Osteoblast (primary cell): ENCODE measurements around the gene ZNF519. TPM values are rescaled to one million over a fixed set of nuclear protein-coding genes. Genes with fewer than 3 reads are reported as not detected.

Experiments used
- DNase-seq: peaks from one replicate; pipeline ENCODE4 v3.0.0; 2011; ENCODE audit warnings: low spot score, mixed read lengths; ENCODE audit not compliant: insufficient read length; ENCODE audit errors: missing footprints
- H2AFZ ChIP-seq: 2 replicates; pipeline ENCODE4 v1.6.0; 2011; ENCODE audit warnings: mild to moderate bottlenecking, low read length
- H3K27ac ChIP-seq: 2 replicates; pipeline ENCODE4 v1.5.1; 2011; ENCODE audit warnings: mild to moderate bottlenecking, low read depth, low read length, moderate library complexity
- H3K27me3 ChIP-seq: 2 replicates; pipeline ENCODE4 v1.6.0; 2012; ENCODE audit warnings: mild to moderate bottlenecking, control low read depth, inconsistent platforms, low read length, moderate library complexity; ENCODE audit not compliant: insufficient read depth
- H3K36me3 ChIP-seq: 2 replicates; pipeline ENCODE4 v1.5.1; 2011; ENCODE audit warnings: mild to moderate bottlenecking, low read length, control low read depth, moderate library complexity; ENCODE audit not compliant: insufficient read depth
- H3K4me1 ChIP-seq: 2 replicates; pipeline ENCODE4 v1.5.1; 2011; ENCODE audit warnings: mild to moderate bottlenecking, low read length, control low read depth, moderate library complexity; ENCODE audit not compliant: insufficient read depth
- H3K4me2 ChIP-seq: 2 replicates; pipeline ENCODE4 v1.6.0; 2011; ENCODE audit warnings: mild to moderate bottlenecking, low read length; ENCODE audit not compliant: insufficient read depth
- H3K4me3 ChIP-seq: fragments of 200-600 bp; sonication (generic); 3 replicates; pipeline ENCODE4 v1.5.1; 2012; ENCODE audit warnings: mild to moderate bottlenecking, low read length, inconsistent platforms; ENCODE audit not compliant: insufficient read depth
- H3K79me2 ChIP-seq: 2 replicates; pipeline ENCODE4 v1.6.0; 2012; ENCODE audit warnings: mild to moderate bottlenecking, low read length, control low read depth, inconsistent platforms; ENCODE audit not compliant: insufficient read depth
- H3K9me3 ChIP-seq: 2 replicates; pipeline ENCODE4 v1.5.1; 2011; ENCODE audit warnings: low read depth, low read length, control low read depth
- H4K20me1 ChIP-seq: 2 replicates; pipeline ENCODE4 v1.6.0; 2012; ENCODE audit warnings: mild to moderate bottlenecking, low read length, control low read depth; ENCODE audit not compliant: insufficient read depth
- CTCF ChIP-seq: IDR thresholded peaks from 2 replicates; pipeline ENCODE4 v1.5.1; 2011; ENCODE audit warnings: mild to moderate bottlenecking, low read depth, low read length, moderate library complexity; ENCODE audit errors: extremely low read depth
- total RNA-seq: library from RNA; depleted of rRNA; stranded (reverse); fragments of >200 nt; gene quantifications from 2 replicates; pipeline ENCODE4 v1.2.3, GENCODE V29; 2012

Gene ZNF519
- total RNA-seq, 1 donor: 5.4 TPM

DNA sequence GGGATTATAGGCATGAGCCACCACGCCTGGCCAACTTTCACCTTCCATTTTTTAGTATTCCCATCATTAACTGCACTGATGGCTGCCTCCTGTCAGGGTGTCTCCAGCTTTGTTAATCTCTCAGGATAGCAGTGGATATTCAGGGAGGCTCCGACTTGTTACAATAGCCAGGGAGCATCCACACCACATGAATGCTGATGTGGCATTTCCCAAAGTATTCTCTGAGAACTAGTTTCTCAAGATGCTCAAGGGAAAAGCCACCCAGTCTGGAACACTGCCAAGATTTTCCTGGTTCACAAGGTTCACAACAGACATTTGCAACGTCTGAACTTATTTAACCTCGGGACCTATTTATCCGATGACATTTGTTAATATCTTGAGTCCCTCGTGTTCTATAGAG is 33.8 kb downstream of the ZNF519 start:
- TF ChIP-seq CTCF: no peak

GRCh38 chr18:14097761-14098160 is 34.5 kb downstream of the ZNF519 start:
- Histone ChIP-seq H4K20me1 (no peaks in the 10 kb centered on the region), H2AFZ (no peak overlapping the region), H3K27me3 (no peaks in the 10 kb centered on the region), H3K36me3 (no peaks in the 10 kb centered on the region), H3K4me2 (no peak overlapping the region), H3K9me3 (no peaks in the 10 kb centered on the region), H3K4me3 (no peak overlapping the region), H3K27ac (no peak overlapping the region), H3K4me1 (no peaks in the 10 kb centered on the region), H3K79me2 (no peaks in the 10 kb centered on the region)
- no peak for DNase-seq
- TF ChIP-seq CTCF: no peak

More for the DNA sequence above, 33.8 kb downstream of the ZNF519 start:
- Histone ChIP-seq H3K4me2 (no peak overlapping the region), H4K20me1 (no peaks in the 10 kb centered on the region), H3K36me3 (no peaks in the 10 kb centered on the region), H3K27ac (no peak overlapping the region), H3K27me3 (no peaks in the 10 kb centered on the region), H2AFZ (no peak overlapping the region), H3K4me1 (no peaks in the 10 kb centered on the region), H3K79me2 (no peaks in the 10 kb centered on the region), H3K4me3 (no peak overlapping the region), H3K9me3 (no peaks in the 10 kb centered on the region)
- no peak for DNase-seq

GRCh38 chr18:14093307-14093915 is 38.8 kb downstream of the ZNF519 start:
- Histone ChIP-seq H3K27me3 (no peaks in the 10 kb centered on the region), H3K9me3 (no peaks in the 10 kb centered on the region), H3K79me2 (no peaks in the 10 kb centered on the region), H2AFZ (no peak overlapping the region), H3K36me3 (no peaks in the 10 kb centered on the region), H3K4me2 (no peak overlapping the region), H4K20me1 (no peaks in the 10 kb centered on the region), H3K27ac (no peak overlapping the region), H3K4me3 (no peak overlapping the region), H3K4me1 (no peaks in the 10 kb centered on the region)
- TF ChIP-seq CTCF: no peak
- DNase-seq: no peak

DNA sequence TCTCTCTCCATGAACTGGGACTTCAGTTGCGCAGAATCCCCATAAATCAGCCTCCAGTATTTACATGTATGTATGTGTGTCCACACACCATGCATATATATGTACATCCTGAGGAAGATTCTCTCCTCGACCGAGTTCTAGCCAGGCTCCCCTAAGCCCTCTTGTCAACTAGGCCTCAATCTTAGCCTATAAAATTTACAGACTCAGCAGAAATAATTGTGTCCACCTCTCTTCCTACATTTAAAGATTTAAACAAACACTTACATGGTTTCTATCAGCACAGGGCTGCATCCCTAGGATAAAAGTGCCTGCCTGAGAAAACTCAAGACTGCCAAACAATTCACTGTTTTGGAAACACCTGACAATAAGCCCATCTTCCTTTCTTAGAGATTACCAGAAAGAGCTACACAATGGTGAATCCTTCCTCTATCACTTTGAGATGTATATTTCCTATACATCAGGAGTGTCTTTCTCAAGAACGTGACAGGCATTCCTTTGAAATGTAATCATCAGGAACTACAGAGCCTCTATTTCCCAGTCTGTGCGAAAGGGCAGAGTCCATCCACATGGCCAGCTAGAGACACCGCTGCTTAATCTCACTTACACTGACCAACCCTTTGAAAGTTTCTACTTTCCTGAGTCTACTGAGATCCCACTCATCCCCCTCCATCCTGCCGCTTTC is 39.5 kb downstream of the ZNF519 start:
- Histone ChIP-seq H3K4me3 (no peak overlapping the region), H2AFZ (no peak overlapping the region), H4K20me1 (no peaks in the 10 kb centered on the region), H3K4me1 (no peaks in the 10 kb centered on the region), H3K4me2 (no peak overlapping the region), H3K9me3 (no peaks in the 10 kb centered on the region), H3K79me2 (no peaks in the 10 kb centered on the region), H3K27ac (no peak overlapping the region), H3K36me3 (no peaks in the 10 kb centered on the region), H3K27me3 (no peaks in the 10 kb centered on the region)
- no peak for TF ChIP-seq CTCF
- DNase-seq: no peak
